ENCODE data around the gene FAM162A. TPM values are rescaled to one million over a fixed set of nuclear protein-coding genes. Genes with fewer than 3 reads are reported as not detected.

Gene FAM162A
- total and polyA plus RNA-seq, 2 donors (not counting 3 experiments of a cell fraction or from before 2014, with no cell fraction given), result 12.6 to 23.4 TPM

DNA sequence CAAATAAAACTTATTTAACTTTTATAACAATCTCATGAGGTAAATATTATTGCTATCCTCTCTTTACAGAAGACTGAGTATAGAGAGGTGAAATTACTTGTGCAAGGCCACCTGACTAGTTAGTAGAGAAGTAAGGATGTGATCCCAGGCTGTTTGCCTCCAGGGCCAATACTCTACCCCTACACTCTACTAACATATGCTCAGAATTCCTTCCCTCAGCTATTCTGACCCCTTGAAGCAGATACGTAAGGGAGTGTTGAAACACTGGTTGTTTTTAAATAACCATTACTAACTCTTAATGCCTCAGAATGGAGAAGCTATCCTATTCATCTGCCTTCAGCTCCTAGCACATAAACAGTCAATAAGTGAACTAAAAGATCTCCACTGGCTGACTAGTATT is 34.8 kb upstream of the FAM162A start:
- no peak overlapping the region for H3K9ac ChIP-seq (replicated peaks; ENCODE audit: extremely low read depth, insufficient read depth, low read length)
- no peak overlapping the region for H3K27ac ChIP-seq (ENCODE audit: insufficient read depth, low read depth, low read length)
- no peaks in the 10 kb centered on the region for H3K9me3 ChIP-seq (replicated peaks; ENCODE audit: control insufficient read depth, insufficient read depth, low read length)
- H3K36me3 ChIP-seq (ENCODE audit: control insufficient read depth in 2 of 2, extremely low read depth in 1 of 2, insufficient read depth in 2 of 2, low read length in 2 of 2), result no peaks in the 10 kb centered on the region
- no peaks in the 10 kb centered on the region for H3K9me1 ChIP-seq (replicated peaks; ENCODE audit: control insufficient read depth, extremely low read depth, insufficient read depth, low read length)
- BruUV-seq (replicated peaks), result no TSS peak
- dilution Hi-C loops (cut with MboI; ENCODE audit: extremely low pct_ligation_motif_present, low sequenced_read_pairs), result no loop called here
- no peaks in the 10 kb centered on the region for H3K4me1 ChIP-seq (ENCODE audit: control insufficient read depth, extremely low read depth, insufficient read depth, low read length)
- H2AFZ ChIP-seq (ENCODE audit: low read depth, low read length), result no peak overlapping the region
- no peaks in the 10 kb centered on the region for H3K27me3 ChIP-seq (ENCODE audit: control insufficient read depth in 2 of 2, insufficient read depth in 2 of 2, low read length in 2 of 2)
- POLR2A ChIA-PET, result no interaction called here
- no peak for TF ChIP-seq FOS (IDR thresholded peaks at IDR 0.05; ENCODE audit: borderline replicate concordance, insufficient read depth, low read length)
- TF ChIP-seq GATA2 (IDR thresholded peaks at IDR 0.05; ENCODE audit: insufficient read depth, insufficient read length, low read depth, low read length), result no peak
- no peak for TF ChIP-seq EZH2 (IDR thresholded peaks at IDR 0.05; ENCODE audit: borderline replicate concordance, low read depth, low read length, severe bottlenecking)
- TF ChIP-seq JUN (IDR thresholded peaks at IDR 0.05; ENCODE audit: borderline replicate concordance, insufficient read depth, insufficient read length, low read depth), result no peak
- no peak for TF ChIP-seq POLR2A (IDR thresholded peaks at IDR 0.05; ENCODE audit: low read depth, low read length)
- H3K4me2 ChIP-seq (ENCODE audit: insufficient read depth, low read length), result no peak overlapping the region
- H3K4me3 ChIP-seq (replicated peaks in 1 of 3; ENCODE audit: insufficient read depth in 1 of 3, low read depth in 1 of 3, low read length in 3 of 3), result no peak overlapping the region
- FAIRE-seq, result no peak
- intact Hi-C loops (cut with micrococcal nuclease), result no loop called here
- H4K20me1 ChIP-seq (replicated peaks; ENCODE audit: control insufficient read depth, extremely low read depth, insufficient read depth, low read length), result no peaks in the 10 kb centered on the region
- DNase-seq (ENCODE audit: low read depth, low spot score), result no peak
- CTCF ChIA-PET, result interaction anchor here (0.8 to 1.2 kb wide), 2 partner anchors 13 to 248 kb away, joined by 3 read pairs; no protein-coding TSS in a partner anchor
- H3K79me2 ChIP-seq (ENCODE audit: control insufficient read depth, insufficient read depth, low read length), result no peaks in the 10 kb centered on the region

DNA sequence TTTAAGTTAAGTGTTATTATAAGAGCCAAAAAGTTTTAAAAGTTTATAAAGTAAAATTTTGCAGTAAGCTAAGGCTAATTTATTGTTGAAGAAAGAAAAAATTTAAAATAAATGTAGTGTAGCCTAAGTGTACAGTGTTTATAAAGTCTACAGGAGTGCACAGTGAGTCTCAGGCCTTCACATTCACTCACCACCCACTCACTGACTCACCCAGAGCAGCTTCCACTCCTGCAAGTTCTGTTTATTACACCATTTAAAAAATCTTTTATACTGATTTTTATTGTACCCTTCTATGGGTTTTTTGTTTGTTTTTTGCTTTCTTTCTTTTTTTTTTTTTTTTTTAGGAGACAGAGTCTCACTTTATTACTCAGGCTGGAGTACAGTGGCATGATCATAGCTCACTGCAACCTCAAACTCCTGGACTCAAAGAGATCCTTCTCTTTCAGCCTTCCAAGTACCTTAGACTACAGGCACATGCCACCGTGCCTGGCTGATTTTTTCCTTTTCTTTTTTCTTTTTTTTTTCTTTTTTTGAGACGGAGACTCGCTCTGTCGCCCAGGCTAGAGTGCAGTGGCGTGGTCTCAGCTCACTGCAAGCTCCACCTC is 33.1 kb upstream of the FAM162A start:
- no peaks in the 10 kb centered on the region for H3K9me3 ChIP-seq (replicated peaks; ENCODE audit: control insufficient read depth, insufficient read depth, low read length)
- H3K4me3 ChIP-seq (replicated peaks in 1 of 3; ENCODE audit: insufficient read depth in 1 of 3, low read depth in 1 of 3, low read length in 3 of 3), result no peak overlapping the region
- ChIA-PET CTCF (interaction anchor here (0.7 to 0.8 kb wide), 2 partner anchors 13 to 18 kb away, joined by 3 read pairs; no protein-coding TSS in a partner anchor), POLR2A (no interaction called here)
- TF ChIP-seq, protein P1, sequence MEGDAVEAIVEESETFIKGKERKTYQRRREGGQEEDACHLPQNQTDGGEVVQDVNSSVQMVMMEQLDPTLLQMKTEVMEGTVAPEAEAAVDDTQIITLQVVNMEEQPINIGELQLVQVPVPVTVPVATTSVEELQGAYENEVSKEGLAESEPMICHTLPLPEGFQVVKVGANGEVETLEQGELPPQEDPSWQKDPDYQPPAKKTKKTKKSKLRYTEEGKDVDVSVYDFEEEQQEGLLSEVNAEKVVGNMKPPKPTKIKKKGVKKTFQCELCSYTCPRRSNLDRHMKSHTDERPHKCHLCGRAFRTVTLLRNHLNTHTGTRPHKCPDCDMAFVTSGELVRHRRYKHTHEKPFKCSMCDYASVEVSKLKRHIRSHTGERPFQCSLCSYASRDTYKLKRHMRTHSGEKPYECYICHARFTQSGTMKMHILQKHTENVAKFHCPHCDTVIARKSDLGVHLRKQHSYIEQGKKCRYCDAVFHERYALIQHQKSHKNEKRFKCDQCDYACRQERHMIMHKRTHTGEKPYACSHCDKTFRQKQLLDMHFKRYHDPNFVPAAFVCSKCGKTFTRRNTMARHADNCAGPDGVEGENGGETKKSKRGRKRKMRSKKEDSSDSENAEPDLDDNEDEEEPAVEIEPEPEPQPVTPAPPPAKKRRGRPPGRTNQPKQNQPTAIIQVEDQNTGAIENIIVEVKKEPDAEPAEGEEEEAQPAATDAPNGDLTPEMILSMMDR (IDR thresholded peaks at IDR 0.05; ENCODE audit: extremely low read depth in 1 of 2, insufficient read depth in 1 of 2, low read depth in 1 of 2, low read length in 2 of 2), result no peak
- TF ChIP-seq, protein P2, sequence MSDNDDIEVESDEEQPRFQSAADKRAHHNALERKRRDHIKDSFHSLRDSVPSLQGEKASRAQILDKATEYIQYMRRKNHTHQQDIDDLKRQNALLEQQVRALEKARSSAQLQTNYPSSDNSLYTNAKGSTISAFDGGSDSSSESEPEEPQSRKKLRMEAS (IDR thresholded peaks at IDR 0.05; ENCODE audit: insufficient read depth, insufficient read length), result no peak
- TF ChIP-seq POLR2AphosphoS5 (IDR thresholded peaks at IDR 0.05; ENCODE audit: insufficient read depth, low read depth, low read length), result no peak
- TF ChIP-seq EZH2 (IDR thresholded peaks at IDR 0.05; ENCODE audit: borderline replicate concordance, low read depth, low read length, severe bottlenecking), result no peak
- no peak overlapping the region for H3K4me2 ChIP-seq (ENCODE audit: insufficient read depth, low read length)
- H3K27ac ChIP-seq (ENCODE audit: insufficient read depth, low read depth, low read length), result no peak overlapping the region
- no peaks in the 10 kb centered on the region for H3K79me2 ChIP-seq (ENCODE audit: control insufficient read depth, insufficient read depth, low read length)
- no peaks in the 10 kb centered on the region for H3K4me1 ChIP-seq (ENCODE audit: control insufficient read depth, extremely low read depth, insufficient read depth, low read length)
- FAIRE-seq, result no peak
- no peak overlapping the region for H2AFZ ChIP-seq (ENCODE audit: low read depth, low read length)
- no peaks in the 10 kb centered on the region for H3K9me1 ChIP-seq (replicated peaks; ENCODE audit: control insufficient read depth, extremely low read depth, insufficient read depth, low read length)
- H3K9ac ChIP-seq (replicated peaks; ENCODE audit: extremely low read depth, insufficient read depth, low read length), result no peak overlapping the region
- no peak for DNase-seq (ENCODE audit: low read depth, low spot score)
- H4K20me1 ChIP-seq (replicated peaks; ENCODE audit: control insufficient read depth, extremely low read depth, insufficient read depth, low read length), result no peaks in the 10 kb centered on the region
- H3K36me3 ChIP-seq (ENCODE audit: control insufficient read depth in 2 of 2, extremely low read depth in 1 of 2, insufficient read depth in 2 of 2, low read length in 2 of 2), result no peaks in the 10 kb centered on the region
- dilution Hi-C loops (cut with MboI; ENCODE audit: extremely low pct_ligation_motif_present, low sequenced_read_pairs), result no loop called here
- BruUV-seq (replicated peaks), result no TSS peak
- intact Hi-C loops (cut with micrococcal nuclease), result no loop called here
- no peaks in the 10 kb centered on the region for H3K27me3 ChIP-seq (ENCODE audit: control insufficient read depth in 2 of 2, insufficient read depth in 2 of 2, low read length in 2 of 2)

Data from endothelial cell of umbilical vein (primary cell).